Measurements from ENCODE around the gene PSD.

Gene PSD

DNA sequence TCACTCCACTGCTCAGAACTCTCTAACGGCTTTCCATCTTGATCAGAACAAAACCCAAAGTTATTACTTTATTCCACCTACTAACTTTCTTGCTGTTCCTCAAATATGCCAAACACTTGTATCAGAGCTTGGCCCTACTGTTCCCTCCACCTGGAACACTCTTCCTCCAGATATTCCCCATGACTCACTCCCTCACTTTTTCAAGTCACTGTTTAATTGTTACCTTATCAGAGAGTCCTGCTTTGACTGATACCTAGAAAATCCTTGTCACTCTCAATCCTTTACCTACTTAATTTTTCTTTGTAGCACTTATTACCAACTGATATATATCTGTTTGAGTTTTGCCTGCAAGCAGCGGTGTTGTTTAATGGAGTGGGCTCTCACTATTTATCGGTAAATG is 28.7 kb downstream of the PSD start:
- H3K18ac ChIP-seq (ENCODE audit: low read length): no peak overlapping the region
- no peak overlapping the region for H4K12ac ChIP-seq (ENCODE audit: low read depth, low read length)
- no peak overlapping the region for H4K8ac ChIP-seq (ENCODE audit: low read depth, low read length)
- no peak overlapping the region for H2AFZ ChIP-seq (ENCODE audit: insufficient read depth, low read length, poor library complexity)
- H3K4me1 ChIP-seq (ENCODE audit: control insufficient read depth in 1 of 2, insufficient read depth in 2 of 2, low read length in 2 of 2): peaks cover 2 to 3% of the 10 kb centered on the region in 2 experiments
- peak in 1 of 2 donors; percentile 35 for DNase-seq
- H3K36me3 ChIP-seq (ENCODE audit: control insufficient read depth in 1 of 2, insufficient read depth in 2 of 2, low read length in 2 of 2): no peaks in the 10 kb centered on the region
- H3K79me1 ChIP-seq (ENCODE audit: low read length): peaks cover 2% of the 10 kb centered on the region
- WGBS (ENCODE audit: extremely low coverage, insufficient coverage, insufficient read length): no CpG with 5 or more reads among the region's 3 CpGs
- no peak overlapping the region for H3K4me3 ChIP-seq (ENCODE audit: low read depth, low read length)
- H3K23ac ChIP-seq (ENCODE audit: low read length): no peak overlapping the region
- no peak overlapping the region for H4K91ac ChIP-seq (ENCODE audit: low read depth, low read length)
- H3K27ac ChIP-seq (ENCODE audit: low read depth, low read length): no peak overlapping the region
- H3K14ac ChIP-seq (ENCODE audit: low read length): no peak overlapping the region
- no peak overlapping the region for H2BK5ac ChIP-seq (ENCODE audit: low read depth, low read length, poor library complexity)
- no peak overlapping the region for H2BK120ac ChIP-seq (ENCODE audit: insufficient read depth, low read length, poor library complexity)
- H3K9ac ChIP-seq (ENCODE audit: low read length): no peak overlapping the region
- no peaks in the 10 kb centered on the region for H3K9me3 ChIP-seq (ENCODE audit: insufficient read depth, low read depth, low read length)
- H3K4me2 ChIP-seq (ENCODE audit: low read length): no peak overlapping the region
- H2AK5ac ChIP-seq (ENCODE audit: low read length): no peak overlapping the region
- H3K79me2 ChIP-seq (ENCODE audit: control insufficient read depth, insufficient read depth, low read length, poor library complexity): no peaks in the 10 kb centered on the region
- H3K4ac ChIP-seq (ENCODE audit: low read depth, low read length): no peak overlapping the region
- no peaks in the 10 kb centered on the region for H3K27me3 ChIP-seq (ENCODE audit: insufficient read depth, low read length)
- no peak overlapping the region for H2BK12ac ChIP-seq (ENCODE audit: low read length)

DNA sequence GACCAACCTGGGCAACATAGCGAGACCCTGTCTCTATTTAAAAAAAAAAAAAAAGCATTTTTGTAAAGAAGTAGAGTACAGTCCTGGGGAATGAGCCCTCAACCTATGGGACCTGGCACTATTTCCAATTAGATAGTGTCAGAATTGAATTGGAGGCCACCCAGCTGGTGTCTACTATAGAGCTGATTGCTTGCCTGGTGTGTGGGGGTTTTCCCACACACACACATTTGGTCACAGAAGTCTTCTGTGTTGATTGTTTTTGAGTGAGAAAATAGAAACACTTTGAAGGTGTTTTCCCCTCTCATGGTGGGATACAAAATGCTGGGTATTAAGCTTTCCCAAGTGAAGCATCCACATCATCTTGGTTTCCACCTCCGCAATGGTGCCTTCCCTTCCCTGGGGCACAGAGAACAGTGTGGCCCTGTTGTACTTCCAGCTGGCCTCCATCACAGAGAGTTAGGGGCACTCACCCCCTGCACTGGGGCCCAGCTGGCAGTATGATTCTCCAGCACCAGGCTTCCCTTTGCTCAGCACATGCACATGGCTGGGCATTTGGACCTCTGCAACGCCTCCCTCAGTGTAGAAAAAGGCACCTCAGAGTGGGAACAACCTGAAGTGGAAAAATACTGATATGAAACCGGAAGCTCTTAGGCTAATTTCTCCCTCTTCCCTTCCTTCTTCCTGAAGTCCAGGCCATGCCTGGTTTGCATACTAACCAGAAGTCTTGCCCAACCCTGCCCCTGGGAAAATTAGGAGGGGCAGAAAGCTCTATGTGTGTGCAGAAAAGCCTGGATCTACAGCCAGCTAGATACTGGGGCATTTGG is 33.8 kb downstream of the PSD start:
- Histone ChIP-seq H3K4ac (ENCODE audit: low read depth, low read length) (no peak overlapping the region), H2BK5ac (ENCODE audit: low read depth, low read length, poor library complexity) (no peak overlapping the region), H2AK5ac (ENCODE audit: low read length) (no peak overlapping the region), H3K79me2 (ENCODE audit: control insufficient read depth, insufficient read depth, low read length, poor library complexity) (no peaks in the 10 kb centered on the region), H3K79me1 (ENCODE audit: low read length) (no peaks in the 10 kb centered on the region), H3K4me2 (ENCODE audit: low read length) (no peak overlapping the region), H3K23ac (ENCODE audit: low read length) (no peak overlapping the region), H3K4me3 (ENCODE audit: low read depth, low read length) (no peak overlapping the region), H2BK12ac (ENCODE audit: low read length) (no peak overlapping the region), H3K27ac (ENCODE audit: low read depth, low read length) (no peak overlapping the region), H3K36me3 (ENCODE audit: control insufficient read depth in 1 of 2, insufficient read depth in 2 of 2, low read length in 2 of 2) (peaks cover 34 to 35% of the 10 kb centered on the region in 2 experiments), H4K12ac (ENCODE audit: low read depth, low read length) (no peak overlapping the region), H3K9me3 (ENCODE audit: insufficient read depth, low read depth, low read length) (no peaks in the 10 kb centered on the region), H4K91ac (ENCODE audit: low read depth, low read length) (no peak overlapping the region), H3K14ac (ENCODE audit: low read length) (no peak overlapping the region), H3K9ac (ENCODE audit: low read length) (no peak overlapping the region), H4K8ac (ENCODE audit: low read depth, low read length) (no peak overlapping the region), H2BK120ac (ENCODE audit: insufficient read depth, low read length, poor library complexity) (no peak overlapping the region), H3K18ac (ENCODE audit: low read length) (no peak overlapping the region), H3K27me3 (ENCODE audit: insufficient read depth, low read length) (no peaks in the 10 kb centered on the region), H2AFZ (ENCODE audit: insufficient read depth, low read length, poor library complexity) (no peak overlapping the region), H3K4me1 (ENCODE audit: control insufficient read depth in 1 of 2, insufficient read depth in 2 of 2, low read length in 2 of 2) (no peaks in the 10 kb centered on the region)
- WGBS (ENCODE audit: extremely low coverage, insufficient coverage, insufficient read length): no CpG with 5 or more reads among the region's 4 CpGs
- peak in 1 of 2 donors; percentile 50 for DNase-seq

DNA sequence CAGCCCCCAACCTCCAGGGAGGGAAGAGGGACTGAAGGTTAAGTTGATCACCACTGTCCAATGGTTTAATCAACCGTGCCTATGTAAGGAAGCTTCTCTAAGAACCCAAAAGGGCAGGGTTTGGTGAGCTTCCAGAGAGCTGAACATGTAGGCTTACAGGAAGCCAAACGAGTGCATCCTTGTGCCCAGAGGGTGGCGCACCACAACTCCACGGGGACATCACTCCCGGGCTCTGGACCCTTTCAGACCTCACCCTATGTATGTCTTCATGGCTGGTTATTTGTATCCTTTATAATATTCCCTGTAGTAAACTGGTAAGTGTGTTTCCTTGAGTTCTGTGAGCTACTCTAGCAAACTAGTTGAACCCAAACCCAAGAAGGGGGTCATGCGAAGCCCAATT is 34.5 kb downstream of the PSD start:
- H2AK5ac ChIP-seq (ENCODE audit: low read length): no peak overlapping the region
- H3K9me3 ChIP-seq (ENCODE audit: insufficient read depth, low read depth, low read length): no peaks in the 10 kb centered on the region
- H3K9ac ChIP-seq (ENCODE audit: low read length): no peak overlapping the region
- H3K14ac ChIP-seq (ENCODE audit: low read length): no peak overlapping the region
- H3K4ac ChIP-seq (ENCODE audit: low read depth, low read length): no peak overlapping the region
- no peak overlapping the region for H3K4me3 ChIP-seq (ENCODE audit: low read depth, low read length)
- H2BK5ac ChIP-seq (ENCODE audit: low read depth, low read length, poor library complexity): no peak overlapping the region
- H2BK120ac ChIP-seq (ENCODE audit: insufficient read depth, low read length, poor library complexity): no peak overlapping the region
- H2AFZ ChIP-seq (ENCODE audit: insufficient read depth, low read length, poor library complexity): no peak overlapping the region
- DNase-seq: peak; percentile 41 to 50
- H3K27me3 ChIP-seq (ENCODE audit: insufficient read depth, low read length): no peaks in the 10 kb centered on the region
- no peak overlapping the region for H3K27ac ChIP-seq (ENCODE audit: low read depth, low read length)
- no peak overlapping the region for H4K12ac ChIP-seq (ENCODE audit: low read depth, low read length)
- H3K23ac ChIP-seq (ENCODE audit: low read length): no peak overlapping the region
- H3K36me3 ChIP-seq (ENCODE audit: control insufficient read depth in 1 of 2, insufficient read depth in 2 of 2, low read length in 2 of 2): peaks cover 41 to 43% of the 10 kb centered on the region in 2 experiments
- no CpG with 5 or more reads among the region's 6 CpGs for WGBS (ENCODE audit: extremely low coverage, insufficient coverage, insufficient read length)
- no peak overlapping the region for H4K8ac ChIP-seq (ENCODE audit: low read depth, low read length)
- H3K4me1 ChIP-seq (ENCODE audit: control insufficient read depth in 1 of 2, insufficient read depth in 2 of 2, low read length in 2 of 2): no peaks in the 10 kb centered on the region
- no peaks in the 10 kb centered on the region for H3K79me2 ChIP-seq (ENCODE audit: control insufficient read depth, insufficient read depth, low read length, poor library complexity)
- no peaks in the 10 kb centered on the region for H3K79me1 ChIP-seq (ENCODE audit: low read length)
- H4K91ac ChIP-seq (ENCODE audit: low read depth, low read length): no peak overlapping the region
- no peak overlapping the region for H3K4me2 ChIP-seq (ENCODE audit: low read length)
- no peak overlapping the region for H2BK12ac ChIP-seq (ENCODE audit: low read length)
- no peak overlapping the region for H3K18ac ChIP-seq (ENCODE audit: low read length)

DNA sequence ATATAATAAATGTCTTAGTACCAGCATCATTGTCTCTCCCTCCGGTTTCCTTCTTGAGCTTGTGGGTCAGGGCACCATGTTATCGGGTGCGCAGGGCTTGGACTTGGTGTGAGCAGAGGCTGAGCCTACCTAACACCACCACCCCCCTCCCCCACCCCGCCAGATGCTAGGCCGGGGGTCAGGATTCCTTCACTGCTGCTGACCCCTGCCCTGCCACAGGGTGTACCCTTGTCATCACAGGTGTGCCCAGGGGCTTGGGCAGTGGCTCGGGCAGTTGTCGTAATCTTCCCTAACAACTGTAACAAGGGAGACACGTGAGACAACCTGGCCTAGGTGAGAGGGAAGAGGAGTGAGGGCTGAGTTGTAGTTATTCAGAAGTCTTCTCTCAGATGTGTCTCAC is 35.7 kb downstream of the PSD start:
- Histone ChIP-seq H3K9me3 (ENCODE audit: insufficient read depth, low read depth, low read length) (no peaks in the 10 kb centered on the region), H3K4me1 (ENCODE audit: control insufficient read depth in 1 of 2, insufficient read depth in 2 of 2, low read length in 2 of 2) (no peaks in the 10 kb centered on the region), H3K79me1 (ENCODE audit: low read length) (no peaks in the 10 kb centered on the region), H3K23ac (ENCODE audit: low read length) (no peak overlapping the region), H3K27ac (ENCODE audit: low read depth, low read length) (no peak overlapping the region), H3K4me3 (ENCODE audit: low read depth, low read length) (no peak overlapping the region), H3K4me2 (ENCODE audit: low read length) (no peak overlapping the region), H2BK12ac (ENCODE audit: low read length) (no peak overlapping the region), H3K9ac (ENCODE audit: low read length) (no peak overlapping the region), H2BK120ac (ENCODE audit: insufficient read depth, low read length, poor library complexity) (no peak overlapping the region), H3K14ac (ENCODE audit: low read length) (no peak overlapping the region), H4K8ac (ENCODE audit: low read depth, low read length) (no peak overlapping the region), H3K4ac (ENCODE audit: low read depth, low read length) (no peak overlapping the region), H3K18ac (ENCODE audit: low read length) (no peak overlapping the region), H2AFZ (ENCODE audit: insufficient read depth, low read length, poor library complexity) (no peak overlapping the region), H3K79me2 (ENCODE audit: control insufficient read depth, insufficient read depth, low read length, poor library complexity) (no peaks in the 10 kb centered on the region), H4K91ac (ENCODE audit: low read depth, low read length) (no peak overlapping the region), H3K36me3 (ENCODE audit: control insufficient read depth in 1 of 2, insufficient read depth in 2 of 2, low read length in 2 of 2) (peaks cover 50% of the 10 kb centered on the region in 2 experiments), H2AK5ac (ENCODE audit: low read length) (no peak overlapping the region), H3K27me3 (ENCODE audit: insufficient read depth, low read length) (no peaks in the 10 kb centered on the region), H2BK5ac (ENCODE audit: low read depth, low read length, poor library complexity) (no peak overlapping the region), H4K12ac (ENCODE audit: low read depth, low read length) (no peak overlapping the region)
- no peak for DNase-seq
- no CpG with 5 or more reads among the region's 8 CpGs for WGBS (ENCODE audit: extremely low coverage, insufficient coverage, insufficient read length)
